IMR-90 (cell line): ENCODE results near the gene TMPRSS9. TPM values are rescaled to one million over a fixed set of nuclear protein-coding genes. Genes with fewer than 3 reads are reported as not detected.

Experiments
- ATAC-seq: fragments of 200-7000 bp; cut with Tn5 transposase; 2 replicates; pipeline ENCODE4 v1.9.1; 2020; ENCODE audit warnings: low read depth, mild to moderate bottlenecking, moderate library complexity
- BruUV-seq: library from RNA; stranded (reverse); fragments of 400-500 nt; replicated peaks from 2 replicates; lab custom pipeline; 2021; lab: Mats Ljungman, UMichigan
- CTCF ChIA-PET: fragments of 300-600 bp; formaldehyde crosslinking; extraction: SDS; loops from one replicate; lab custom pipeline; 2021; ENCODE audit warnings: antibody characterized with exemption; lab: Yijun Ruan, JAX
- POLR2A ChIA-PET: fragments of 300-600 bp; sonication (Branson Sonifier 250); formaldehyde crosslinking; loops from one replicate; lab custom pipeline; 2022; ENCODE audit warnings: antibody characterized with exemption; ENCODE audit not compliant: unreplicated experiment; lab: Charles Lee
- DNase-seq: peaks from one replicate; pipeline ENCODE4 v3.0.0; 2013
- H2AFZ ChIP-seq: replicated peaks from 2 replicates; pipeline ENCODE3; 2013; ENCODE audit warnings: low read length, mild to moderate bottlenecking; ENCODE audit not compliant: poor library complexity
- H2AK5ac ChIP-seq: 2 replicates; pipeline ENCODE4 v1.6.1; 2013; ENCODE audit warnings: low read depth, low read length, inconsistent platforms
- H2AK9ac ChIP-seq: replicated peaks from 2 replicates; pipeline ENCODE3; 2013; ENCODE audit warnings: mild to moderate bottlenecking, low read depth, low read length, moderate library complexity; ENCODE audit not compliant: poor library complexity
- H2BK120ac ChIP-seq: 2 replicates; pipeline ENCODE4 v1.6.1; 2013; ENCODE audit warnings: low read depth, low read length, inconsistent platforms
- H2BK15ac ChIP-seq: 3 replicates; pipeline ENCODE4 v1.6.1; 2013; ENCODE audit warnings: low read depth, low read length, inconsistent platforms
- H2BK20ac ChIP-seq: 2 replicates; pipeline ENCODE4 v1.6.1; 2013; ENCODE audit warnings: low read depth, mild to moderate bottlenecking, inconsistent platforms, low read length, moderate library complexity
- H2BK5ac ChIP-seq: 2 replicates; pipeline ENCODE4 v1.6.1; 2013; ENCODE audit warnings: mild to moderate bottlenecking, low read depth, low read length, inconsistent platforms; ENCODE audit not compliant: poor library complexity, severe bottlenecking
- H3K14ac ChIP-seq: replicated peaks from 2 replicates; pipeline ENCODE4 v1.6.1; 2013; ENCODE audit warnings: low read depth, low read length, inconsistent platforms
- H3K18ac ChIP-seq: 2 replicates; pipeline ENCODE4 v1.6.1; 2013; ENCODE audit warnings: low read depth, low read length, control low read depth
- H3K23ac ChIP-seq: 2 replicates; pipeline ENCODE4 v1.6.1; 2013; ENCODE audit warnings: low read depth, low read length, inconsistent platforms
- H3K27ac ChIP-seq: 2 replicates; pipeline ENCODE4 v1.5.1; 2013; ENCODE audit warnings: mild to moderate bottlenecking, control low read depth, low read length; ENCODE audit not compliant: insufficient read depth
- H3K27me3 ChIP-seq: 2 replicates; pipeline ENCODE4 v1.6.1; 2013; ENCODE audit warnings: low read length; ENCODE audit not compliant: control insufficient read depth, insufficient read depth
- H3K36me3 ChIP-seq: 2 replicates; pipeline ENCODE4 v1.6.1; 2013; ENCODE audit warnings: low read length, mixed read lengths; ENCODE audit not compliant: control insufficient read depth, insufficient read depth
- H3K4ac ChIP-seq: 2 replicates; pipeline ENCODE4 v1.6.1; 2013; ENCODE audit warnings: low read depth, low read length, inconsistent platforms
- H3K4me1 ChIP-seq: 2 replicates; pipeline ENCODE4 v1.6.1; 2013; ENCODE audit warnings: low read length, mixed read lengths; ENCODE audit not compliant: control insufficient read depth, insufficient read depth
- H3K4me2 ChIP-seq: 2 replicates; pipeline ENCODE4 v1.6.1; 2013; ENCODE audit warnings: low read depth, mild to moderate bottlenecking, control low read depth, low read length, moderate library complexity
- H3K4me3 ChIP-seq: 2 replicates; pipeline ENCODE4 v1.5.1; 2013; ENCODE audit warnings: low read depth, mild to moderate bottlenecking, control low read depth, low read length, moderate library complexity; ENCODE audit not compliant: insufficient read depth
- H3K56ac ChIP-seq: 2 replicates; pipeline ENCODE4 v1.6.1; 2013; ENCODE audit warnings: low read length, inconsistent platforms; ENCODE audit not compliant: insufficient read depth; ENCODE audit errors: extremely low read depth
- H3K79me1 ChIP-seq, 2 experiments: 2 replicates each; pipeline ENCODE4 v1.6.1; 2013; ENCODE audit warnings: low read length in 2 of 2, inconsistent platforms in 1 of 2, low read depth in 1 of 2
- H3K9ac ChIP-seq: 2 replicates; pipeline ENCODE4 v1.6.1; 2013; ENCODE audit warnings: low read depth, low read length, control low read depth
- H3K9me1 ChIP-seq: 2 replicates; pipeline ENCODE4 v1.6.1; 2013; ENCODE audit warnings: low read length, inconsistent platforms; ENCODE audit not compliant: insufficient read depth
- H3K9me3 ChIP-seq: 2 replicates; pipeline ENCODE4 v1.6.1; 2013; ENCODE audit warnings: low read length; ENCODE audit not compliant: control insufficient read depth, insufficient read depth
- H4K20me1 ChIP-seq: 2 replicates; pipeline ENCODE4 v1.6.1; 2013; ENCODE audit warnings: low read length, inconsistent platforms; ENCODE audit not compliant: insufficient read depth
- H4K5ac ChIP-seq: 2 replicates; pipeline ENCODE4 v1.6.1; 2013; ENCODE audit warnings: mild to moderate bottlenecking, low read depth, low read length, control low read depth
- H4K8ac ChIP-seq, 2 experiments: 2 replicates each; pipeline ENCODE4 v1.6.1; 2013; ENCODE audit warnings: low read depth in 2 of 2, low read length in 2 of 2, control low read depth in 1 of 2, inconsistent platforms in 1 of 2
- H4K91ac ChIP-seq: 2 replicates; pipeline ENCODE4 v1.6.1; 2013; ENCODE audit warnings: low read depth, low read length, inconsistent platforms; ENCODE audit not compliant: insufficient read depth
- BHLHE40 ChIP-seq: fragments of 150-350 bp; IDR thresholded peaks from 2 replicates; pipeline ENCODE4 v1.6.1; 2016; ENCODE audit warnings: mild to moderate bottlenecking, low read depth, low read length
- CEBPB ChIP-seq: IDR thresholded peaks from 2 replicates; pipeline ENCODE4 v1.6.1; 2012; ENCODE audit warnings: low read depth, low read length, improper control_type of control experiment
- CHD1 ChIP-seq: IDR thresholded peaks from 2 replicates; pipeline ENCODE4 v1.6.1; 2012; ENCODE audit warnings: low read depth, low read length, improper control_type of control experiment
- CTCF ChIP-seq: conservative IDR thresholded peaks from 2 replicates; pipeline ENCODE4 v1.5.1; 2012; ENCODE audit warnings: mild to moderate bottlenecking, low read depth, low read length, improper control_type of control experiment
- ELK1 ChIP-seq: fragments of 150-350 bp; IDR thresholded peaks from 2 replicates; pipeline ENCODE4 v1.6.1; 2016; ENCODE audit warnings: low read depth, mild to moderate bottlenecking, low read length, moderate library complexity, borderline replicate concordance
- FOS ChIP-seq: fragments of 150-350 bp; IDR thresholded peaks from 2 replicates; pipeline ENCODE4 v1.6.1; 2016; ENCODE audit warnings: low read depth, low read length
- MAFK ChIP-seq: IDR thresholded peaks from 2 replicates; pipeline ENCODE4 v1.6.1; 2012; ENCODE audit warnings: low read depth, low read length, improper control_type of control experiment
- MAZ ChIP-seq: IDR thresholded peaks from 2 replicates; pipeline ENCODE4 v1.6.1; 2012; ENCODE audit warnings: low read depth, mild to moderate bottlenecking, low read length, improper control_type of control experiment, moderate library complexity, borderline replicate concordance
- MXI1 ChIP-seq: IDR thresholded peaks from 2 replicates; pipeline ENCODE4 v1.6.1; 2012; ENCODE audit warnings: low read depth, mild to moderate bottlenecking, low read length, moderate library complexity, borderline replicate concordance
- NFE2L2 ChIP-seq: fragments of 150-350 bp; IDR thresholded peaks from 2 replicates; pipeline ENCODE4 v1.6.1; 2016; ENCODE audit warnings: low read depth, mild to moderate bottlenecking, low read length
- POLR2A ChIP-seq: IDR thresholded peaks from 2 replicates; pipeline ENCODE4 v1.6.1; 2012; ENCODE audit warnings: mild to moderate bottlenecking, low read depth, low read length
- RAD21 ChIP-seq: IDR thresholded peaks from 2 replicates; pipeline ENCODE4 v1.6.1; 2012; ENCODE audit warnings: low read length, improper control_type of control experiment
- RCOR1 ChIP-seq: IDR thresholded peaks from 2 replicates; pipeline ENCODE4 v1.6.1; 2012; ENCODE audit warnings: mild to moderate bottlenecking, low read length, improper control_type of control experiment; ENCODE audit not compliant: insufficient replicate concordance
- RFX5 ChIP-seq: IDR thresholded peaks from 2 replicates; pipeline ENCODE4 v1.8.0; 2012; ENCODE audit warnings: low read depth, mild to moderate bottlenecking, low read length, moderate library complexity
- SMC3 ChIP-seq: fragments of 150-350 bp; IDR thresholded peaks from 2 replicates; pipeline ENCODE4 v1.6.1; 2016; ENCODE audit warnings: low read depth, mild to moderate bottlenecking, antibody characterized with exemption, low read length, moderate library complexity
- USF2 ChIP-seq: fragments of 150-350 bp; IDR thresholded peaks from 2 replicates; pipeline ENCODE4 v1.6.1; 2017; ENCODE audit warnings: mild to moderate bottlenecking, antibody characterized with exemption, low read length, low read depth
- WGBS, 2 experiments: methylation state at CpG; one replicate each; pipeline versions ENCODE4 v1.1.5 to v1.1.7; 2013; ENCODE audit warnings: missing lambda C conversion rate in 2 of 2; ENCODE audit not compliant: insufficient read length in 1 of 2; ENCODE audit errors: extremely low coverage in 2 of 2; 5-methylcytosine and 5-hydroxymethylcytosine counted together
- dilution Hi-C: fragments of 300-500 bp; cut with HindIII; formaldehyde crosslinking; loops from one replicate; pipeline ENCODE4 v1.14.3; 2018; ENCODE audit warnings: low sequenced_read_pairs; ENCODE audit not compliant: unreplicated experiment
- in situ Hi-C: fragments of 300-500 bp; cut with MboI; formaldehyde crosslinking; loops from 3 replicates; pipeline ENCODE4 v1.14.3; 2019; ENCODE audit warnings: low sequenced_read_pairs, inconsistent platforms, mixed read lengths
- intact Hi-C: fragments of 100-400 bp; cut with micrococcal nuclease; formaldehyde crosslinking; loops from 2 replicates; pipeline ENCODE4 v1.10.0; 2022
- polyA plus RNA-seq, 3 experiments: library from polyadenylated mRNA; depleted of rRNA; stranded (reverse); fragments of >200 nt; gene quantifications; 2 replicates each; pipeline ENCODE4 v1.2.3, GENCODE V29; 2012; ENCODE audit warnings: low replicate concordance in 1 of 3
- total RNA-seq: library from RNA; depleted of rRNA; stranded (reverse); fragments of >200 nt; gene quantifications from 2 replicates; pipeline ENCODE4 v1.2.3, GENCODE V29; 2012

TMPRSS9 gene
- total and polyA plus RNA-seq, 2 of the 4 experiments (the other 2 are of a cell fraction): not detected

GRCh38 chr19:2409352-2409912 lies 49.4 kb downstream of the TMPRSS9 start:
- Histone ChIP-seq H3K23ac (no peak overlapping the region), H3K9ac (no peak overlapping the region), H2BK5ac (no peak overlapping the region), H3K9me1 (no peaks in the 10 kb centered on the region), H2AFZ (no peak overlapping the region), H2AK9ac (peak overlapping the region; percentile 16), H3K27ac (no peak overlapping the region), H3K18ac (no peak overlapping the region), H3K56ac (no peak overlapping the region), H2BK15ac (no peak overlapping the region), H3K4ac (no peak overlapping the region), H3K4me2 (no peak overlapping the region), H2AK5ac (no peak overlapping the region), H3K14ac (no peak overlapping the region), H3K4me1 (no peaks in the 10 kb centered on the region), H4K5ac (no peak overlapping the region), H4K8ac (no peak overlapping the region), H3K9me3 (peaks cover 14% of the 10 kb centered on the region), H3K4me3 (no peak overlapping the region), H2BK20ac (no peak overlapping the region), H3K36me3 (no peaks in the 10 kb centered on the region), H4K91ac (no peak overlapping the region), H2BK120ac (no peak overlapping the region), H3K79me1 (no peaks in the 10 kb centered on the region), H3K27me3 (peaks cover 3% of the 10 kb centered on the region; the same call in 1 of the 2 replicates), H4K20me1 (no peaks in the 10 kb centered on the region)
- no peak for ATAC-seq
- DNase-seq: no peak
- BruUV-seq: no TSS peak
- ChIA-PET CTCF (no interaction called here), POLR2A (no interaction called here)
- 93% methylated on average over 4 of the region's 7 CpGs; no CpG with 5 or more reads in 1 of the 2 experiments for WGBS, 2 experiments
- in situ Hi-C loops (no loop called here), intact Hi-C loops (no loop called here), dilution Hi-C loops (no loop called here)
- no peak for TF ChIP-seq BHLHE40
- no peak for TF ChIP-seq CHD1
- no peak for TF ChIP-seq ELK1
- TF ChIP-seq RCOR1: no peak
- TF ChIP-seq MXI1: no peak
- TF ChIP-seq USF2: no peak
- TF ChIP-seq POLR2A: no peak
- TF ChIP-seq RAD21: no peak
- no peak for TF ChIP-seq SMC3
- TF ChIP-seq RFX5: no peak
- no peak for TF ChIP-seq NFE2L2
- no peak for TF ChIP-seq MAFK
- TF ChIP-seq MAZ: no peak
- TF ChIP-seq CTCF: no peak
- no peak for TF ChIP-seq FOS
- TF ChIP-seq CEBPB: no peak
